ENCODE results near the gene TLR10.
"Not testable (repeated sequence)": the region's sequence is repeated elsewhere in the genome, so short reads cannot be mapped to it uniquely, and the experiment has no call there.

Gene TLR10

DNA sequence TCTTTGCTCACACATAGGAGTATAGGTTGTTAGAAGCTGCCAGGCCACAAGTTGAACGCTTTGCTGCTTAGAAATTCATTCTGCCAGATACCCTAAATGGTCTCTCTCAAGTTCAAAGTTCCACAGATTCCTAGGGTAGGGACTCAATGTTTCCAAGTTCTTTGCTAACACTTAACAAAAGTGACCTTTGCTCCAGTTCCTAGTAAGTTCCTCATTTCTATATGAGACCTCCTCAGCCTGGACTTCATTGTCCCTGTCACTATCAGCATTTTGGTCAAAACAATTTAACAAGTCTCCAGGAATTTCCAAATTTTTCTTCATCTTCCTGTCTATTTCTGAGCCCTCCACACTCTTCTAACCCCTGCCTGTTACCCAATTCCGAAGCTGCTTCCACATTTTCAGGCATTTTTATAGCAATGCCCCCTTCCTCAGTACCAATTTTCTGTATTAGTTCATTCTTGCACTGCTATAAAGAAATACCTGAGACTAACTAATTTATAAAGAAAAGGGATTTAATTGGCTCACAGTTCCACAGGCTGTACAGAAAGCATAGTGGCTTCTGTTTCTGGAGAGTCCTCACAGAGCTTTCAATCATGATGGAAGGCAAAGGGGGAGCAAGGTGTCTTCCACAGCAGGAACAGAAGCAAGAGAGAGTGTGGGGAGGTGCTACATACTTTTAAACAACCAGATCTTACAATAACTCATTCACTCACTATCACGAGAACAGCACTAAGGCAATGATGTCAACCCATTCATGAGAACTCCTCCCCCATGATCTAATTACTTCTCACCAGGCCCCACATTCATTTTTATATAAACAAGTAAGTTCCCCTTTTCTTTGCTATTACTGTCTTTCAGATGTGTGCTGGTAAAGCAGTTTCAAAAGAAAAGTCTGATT, 33.3 kb upstream of the TLR10 start:
- TF ChIP-seq, protein P1, sequence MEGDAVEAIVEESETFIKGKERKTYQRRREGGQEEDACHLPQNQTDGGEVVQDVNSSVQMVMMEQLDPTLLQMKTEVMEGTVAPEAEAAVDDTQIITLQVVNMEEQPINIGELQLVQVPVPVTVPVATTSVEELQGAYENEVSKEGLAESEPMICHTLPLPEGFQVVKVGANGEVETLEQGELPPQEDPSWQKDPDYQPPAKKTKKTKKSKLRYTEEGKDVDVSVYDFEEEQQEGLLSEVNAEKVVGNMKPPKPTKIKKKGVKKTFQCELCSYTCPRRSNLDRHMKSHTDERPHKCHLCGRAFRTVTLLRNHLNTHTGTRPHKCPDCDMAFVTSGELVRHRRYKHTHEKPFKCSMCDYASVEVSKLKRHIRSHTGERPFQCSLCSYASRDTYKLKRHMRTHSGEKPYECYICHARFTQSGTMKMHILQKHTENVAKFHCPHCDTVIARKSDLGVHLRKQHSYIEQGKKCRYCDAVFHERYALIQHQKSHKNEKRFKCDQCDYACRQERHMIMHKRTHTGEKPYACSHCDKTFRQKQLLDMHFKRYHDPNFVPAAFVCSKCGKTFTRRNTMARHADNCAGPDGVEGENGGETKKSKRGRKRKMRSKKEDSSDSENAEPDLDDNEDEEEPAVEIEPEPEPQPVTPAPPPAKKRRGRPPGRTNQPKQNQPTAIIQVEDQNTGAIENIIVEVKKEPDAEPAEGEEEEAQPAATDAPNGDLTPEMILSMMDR (IDR thresholded peaks at IDR 0.05; ENCODE audit: low read depth, low read length), result no peak
- no peak for DNase-seq
- no peaks in the 10 kb centered on the region for H3K27me3 ChIP-seq (ENCODE audit: insufficient read depth, low read depth, severe bottlenecking)
- H3K4me3 ChIP-seq (ENCODE audit: low read depth, low read length), result no peak overlapping the region
- no peak overlapping the region for H3K27ac ChIP-seq
- H3K9me3 ChIP-seq (ENCODE audit: severe bottlenecking), result peaks cover 3% of the 10 kb centered on the region
- H3K36me3 ChIP-seq, result no peaks in the 10 kb centered on the region

DNA sequence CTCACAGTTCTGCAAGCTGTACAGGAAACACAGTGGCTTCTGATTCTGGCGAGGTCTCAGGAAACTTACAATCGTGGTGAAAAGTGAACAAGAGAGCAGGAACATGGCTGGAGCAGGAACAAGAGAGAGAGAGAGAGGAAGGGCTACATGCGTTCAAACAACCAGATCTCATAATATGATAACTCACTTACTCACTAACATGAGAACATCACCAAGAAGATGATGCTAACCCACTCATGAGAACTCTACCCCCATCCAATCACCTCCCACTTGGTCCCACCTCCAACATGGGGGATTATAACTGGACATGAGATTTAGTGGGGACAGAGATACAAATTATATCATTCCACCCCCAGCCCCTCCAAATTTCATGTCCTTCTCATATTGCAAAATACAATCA, 31.6 kb upstream of the TLR10 start:
- H3K36me3 ChIP-seq, result no peaks in the 10 kb centered on the region
- DNase-seq, result no peak
- no peak overlapping the region for H3K27ac ChIP-seq
- TF ChIP-seq, protein P1 (IDR thresholded peaks at IDR 0.05; ENCODE audit: low read depth, low read length), result no peak
- H3K9me3 ChIP-seq (ENCODE audit: severe bottlenecking), result peaks cover 3% of the 10 kb centered on the region
- H3K27me3 ChIP-seq (ENCODE audit: insufficient read depth, low read depth, severe bottlenecking), result no peaks in the 10 kb centered on the region
- no peak overlapping the region for H3K4me3 ChIP-seq (ENCODE audit: low read depth, low read length)

GRCh38 chr4:38811297-38811696, 28.5 kb upstream of the TLR10 start:
- no peak for DNase-seq
- no peaks in the 10 kb centered on the region for H3K36me3 ChIP-seq
- TF ChIP-seq, protein P1 (IDR thresholded peaks at IDR 0.05; ENCODE audit: low read depth, low read length), result no peak
- no peaks in the 10 kb centered on the region for H3K27me3 ChIP-seq (ENCODE audit: insufficient read depth, low read depth, severe bottlenecking)
- no peak overlapping the region for H3K27ac ChIP-seq
- H3K4me3 ChIP-seq (ENCODE audit: low read depth, low read length), result no peak overlapping the region
- peaks cover 3% of the 10 kb centered on the region for H3K9me3 ChIP-seq (ENCODE audit: severe bottlenecking)

- H3K4me3 ChIP-seq (ENCODE audit: low read depth, low read length); H3K27ac ChIP-seq; DNase-seq; H3K27me3 ChIP-seq (ENCODE audit: insufficient read depth, low read depth, severe bottlenecking); H3K36me3 ChIP-seq; H3K9me3 ChIP-seq (ENCODE audit: severe bottlenecking): not testable (repeated sequence)
Observed at GRCh38 chr4:38807462-38807861, 24.7 kb upstream of the TLR10 start.

GRCh38 chr4:38806251-38806650, 23.5 kb upstream of the TLR10 start:
- H3K4me3 ChIP-seq (ENCODE audit: low read depth, low read length); DNase-seq; H3K27me3 ChIP-seq (ENCODE audit: insufficient read depth, low read depth, severe bottlenecking); H3K9me3 ChIP-seq (ENCODE audit: severe bottlenecking); H3K27ac ChIP-seq; H3K36me3 ChIP-seq: not testable (repeated sequence)

GRCh38 chr4:38805530-38806145, 22.8 kb upstream of the TLR10 start:
- TF ChIP-seq, protein P1 (IDR thresholded peaks at IDR 0.05; ENCODE audit: low read depth, low read length), result no peak
- no peak overlapping the region for H3K4me3 ChIP-seq (ENCODE audit: low read depth, low read length)

More at GRCh38 chr4:38805530-38806145, 22.8 kb upstream of the TLR10 start:
- no peak for DNase-seq
- no peak overlapping the region for H3K27ac ChIP-seq
- H3K27me3 ChIP-seq (ENCODE audit: insufficient read depth, low read depth, severe bottlenecking), result no peaks in the 10 kb centered on the region
- peaks cover 5% of the 10 kb centered on the region for H3K9me3 ChIP-seq (ENCODE audit: severe bottlenecking)
- H3K36me3 ChIP-seq, result no peaks in the 10 kb centered on the region

All from WERI-Rb-1 (cell line).